Rectal smooth muscle tissue (tissue), 1 donor: ENCODE measurements around the gene C16orf54.
"Not testable (repeated sequence)": the region's sequence is repeated elsewhere in the genome, so short reads cannot be mapped to it uniquely, and the experiment has no call there.

Experiments
- H3K27ac ChIP-seq: one replicate; pipeline ENCODE4 v1.7.0; 2013; ENCODE audit warnings: low read depth, low read length, inconsistent platforms
- H3K27me3 ChIP-seq: one replicate; pipeline ENCODE4 v1.7.0; 2013; ENCODE audit warnings: low read length; ENCODE audit not compliant: control insufficient read depth, insufficient read depth
- H3K36me3 ChIP-seq: one replicate; pipeline ENCODE4 v1.7.0; 2013; ENCODE audit warnings: low read length; ENCODE audit not compliant: control insufficient read depth, insufficient read depth
- H3K4me1 ChIP-seq: one replicate; pipeline ENCODE4 v1.7.0; 2013; ENCODE audit warnings: low read length; ENCODE audit not compliant: control insufficient read depth, insufficient read depth
- H3K4me3 ChIP-seq: one replicate; pipeline ENCODE4 v1.7.0; 2013; ENCODE audit warnings: low read length
- H3K9ac ChIP-seq: one replicate; pipeline ENCODE4 v1.7.0; 2013; ENCODE audit warnings: low read length

C16orf54 gene

DNA sequence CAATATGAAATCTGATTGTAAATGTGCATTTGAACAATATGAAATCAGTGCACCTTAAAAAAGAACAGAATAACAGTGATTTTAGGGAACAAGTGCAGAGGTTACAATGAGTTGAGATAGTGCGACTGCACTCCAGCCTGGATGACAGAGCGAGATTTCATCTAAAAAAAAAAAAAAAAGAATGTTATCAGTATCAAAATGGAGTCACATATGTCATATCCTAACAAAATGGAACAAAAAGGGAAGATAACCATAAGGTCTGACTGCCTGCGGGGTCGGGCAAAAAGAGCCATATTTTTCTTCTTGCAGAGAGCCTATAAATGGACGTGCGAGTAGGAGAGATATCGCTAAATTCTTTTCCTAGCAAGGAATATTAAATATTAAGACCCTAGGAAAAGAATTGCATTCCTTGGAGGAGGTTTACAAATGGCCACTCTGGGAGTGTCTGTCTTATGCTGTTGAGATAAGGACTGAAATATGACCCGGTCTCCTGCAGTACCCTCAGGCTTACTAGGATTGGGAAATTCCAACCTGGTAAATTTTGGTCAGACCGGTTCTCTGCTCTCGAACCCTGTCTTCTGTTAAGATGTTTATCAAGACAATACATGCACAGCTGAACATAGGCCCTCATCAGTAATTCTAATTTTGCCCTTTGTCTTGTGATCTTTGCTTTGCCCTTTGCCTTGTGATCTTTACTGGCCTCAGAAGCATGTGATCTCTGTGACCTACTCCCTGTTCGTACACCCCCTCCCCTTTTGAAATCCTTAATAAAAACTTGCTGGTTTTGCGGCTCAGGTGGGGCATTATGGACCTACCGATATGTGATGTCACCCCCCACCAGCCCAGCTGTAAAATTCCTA lies 37.5 kb upstream of the C16orf54 start:
- not testable (repeated sequence) for H3K27ac ChIP-seq, H3K27me3 ChIP-seq, H3K9ac ChIP-seq, H3K36me3 ChIP-seq, H3K4me3 ChIP-seq, H3K4me1 ChIP-seq

DNA sequence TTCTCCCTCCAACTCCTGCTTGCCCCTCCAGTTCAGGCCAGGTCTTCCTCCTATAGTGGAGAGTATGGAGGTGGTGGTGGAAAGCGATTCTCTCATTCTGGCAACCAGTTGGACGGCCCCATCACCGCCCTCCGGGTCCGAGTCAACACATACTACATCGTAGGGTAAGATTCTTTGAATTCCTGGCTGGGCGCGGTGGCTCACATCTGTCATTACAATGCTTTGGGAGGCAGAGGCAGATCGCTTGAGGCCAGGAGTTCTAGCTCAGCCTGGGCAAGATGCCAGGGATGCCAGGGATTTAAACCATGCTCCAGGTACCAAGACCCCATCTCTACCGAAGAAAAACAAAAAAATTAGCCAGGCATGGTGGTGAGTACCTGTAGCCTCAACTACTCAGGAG lies 33.7 kb upstream of the C16orf54 start:
- no peak overlapping the region for H3K27ac ChIP-seq
- no peaks in the 10 kb centered on the region for H3K27me3 ChIP-seq
- no peaks in the 10 kb centered on the region for H3K4me1 ChIP-seq

DNA sequence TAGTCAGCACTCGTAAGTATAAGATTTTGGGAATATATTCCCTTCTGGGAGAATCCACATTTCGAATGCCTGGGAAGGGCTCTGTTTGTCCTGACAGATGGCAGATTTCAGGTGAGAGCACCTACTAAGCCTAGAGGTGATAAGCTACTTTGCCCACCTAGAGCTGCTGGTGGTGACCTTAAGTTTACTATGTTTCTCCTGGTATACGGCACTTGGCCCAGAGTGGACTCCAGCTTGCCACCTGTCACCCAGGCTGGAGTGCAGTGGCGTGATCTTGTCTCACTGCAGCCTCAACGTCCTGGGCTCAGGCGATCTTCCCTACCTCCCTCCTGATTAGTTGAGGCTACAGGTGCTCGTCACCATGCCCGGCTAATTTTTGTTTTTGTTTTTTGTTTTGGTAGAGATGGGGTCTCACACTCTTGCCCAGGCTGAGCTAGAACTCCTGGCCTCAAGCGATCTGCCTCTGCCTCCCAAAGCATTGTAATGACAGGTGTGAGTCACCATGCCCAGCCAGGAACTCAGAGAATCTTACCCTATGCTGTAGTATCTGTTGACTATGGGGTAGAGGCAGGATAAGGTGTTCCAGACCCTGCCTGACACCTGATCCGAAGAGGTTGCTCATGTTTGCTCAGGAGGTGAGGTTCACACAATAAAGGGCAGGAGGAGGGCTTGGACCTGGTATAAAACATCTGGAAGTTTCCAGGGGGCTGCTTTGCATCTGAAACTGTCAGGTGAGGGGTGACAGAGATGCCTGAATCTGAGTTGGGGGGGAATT lies 32.0 kb upstream of the C16orf54 start, which contains the start of gene ZG16:
Gene ZG16 (plus strand): TSS at position 681 of the 775 bp plus-strand sequence. CDS start 1,011 bp downstream, outside the sequence.
- no peaks in the 10 kb centered on the region for H3K36me3 ChIP-seq
- H3K4me1 ChIP-seq, result no peaks in the 10 kb centered on the region
- no peaks in the 10 kb centered on the region for H3K27me3 ChIP-seq
- H3K27ac ChIP-seq, result no peak within 1 kb of the TSS
- no peak within 1 kb of the TSS for H3K9ac ChIP-seq
- H3K4me3 ChIP-seq, result no peak within 1 kb of the TSS

More for the DNA sequence above, 33.7 kb upstream of the C16orf54 start:
- no peak overlapping the region for H3K4me3 ChIP-seq
- H3K9ac ChIP-seq, result no peak overlapping the region
- no peaks in the 10 kb centered on the region for H3K36me3 ChIP-seq

GRCh38 chr16:29775742-29776408 lies 30.1 kb upstream of the C16orf54 start:
- Histone ChIP-seq H3K36me3 (no peaks in the 10 kb centered on the region), H3K27ac (no peak overlapping the region), H3K27me3 (no peaks in the 10 kb centered on the region), H3K4me3 (no peak overlapping the region), H3K9ac (no peak overlapping the region), H3K4me1 (no peaks in the 10 kb centered on the region)

DNA sequence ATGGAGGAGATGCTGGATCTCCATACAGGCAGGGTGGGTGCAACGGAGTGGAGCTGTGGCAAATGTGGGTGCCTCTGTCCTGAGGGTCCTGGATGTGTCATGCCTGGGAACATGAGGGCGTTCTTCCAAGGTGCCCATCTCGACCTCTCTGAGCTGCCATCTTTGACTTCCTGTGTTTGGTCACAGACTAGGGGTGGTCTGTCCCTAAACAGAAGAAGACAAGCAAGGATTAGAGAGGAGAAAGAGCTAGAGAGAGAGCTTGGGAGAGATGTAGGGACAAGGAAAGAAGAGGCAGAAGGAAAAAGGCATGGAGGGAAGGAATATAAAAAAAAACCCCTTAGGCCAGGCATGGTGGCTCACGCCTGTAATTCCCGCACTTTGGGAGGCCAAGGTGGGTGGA lies 28.9 kb upstream of the C16orf54 start:
- no peaks in the 10 kb centered on the region for H3K27me3 ChIP-seq
- no peak overlapping the region for H3K4me3 ChIP-seq
- no peak overlapping the region for H3K9ac ChIP-seq
- H3K36me3 ChIP-seq, result no peaks in the 10 kb centered on the region
- no peak overlapping the region for H3K27ac ChIP-seq
- H3K4me1 ChIP-seq, result no peaks in the 10 kb centered on the region

GRCh38 chr16:29772330-29772729 lies 26.5 kb upstream of the C16orf54 start:
- H3K4me1 ChIP-seq, H3K4me3 ChIP-seq, H3K36me3 ChIP-seq, H3K9ac ChIP-seq, H3K27me3 ChIP-seq, H3K27ac ChIP-seq: not testable (repeated sequence)

- no peak overlapping the region for H3K4me3 ChIP-seq
- no peak overlapping the region for H3K27ac ChIP-seq
- H3K4me1 ChIP-seq, result no peaks in the 10 kb centered on the region
- no peaks in the 10 kb centered on the region for H3K27me3 ChIP-seq
- no peak overlapping the region for H3K9ac ChIP-seq
- no peaks in the 10 kb centered on the region for H3K36me3 ChIP-seq
Measured at GRCh38 chr16:29770250-29770929, 24.6 kb upstream of the C16orf54 start.

- H3K4me3 ChIP-seq, result no peak overlapping the region
- H3K36me3 ChIP-seq, result no peaks in the 10 kb centered on the region
- no peak overlapping the region for H3K27ac ChIP-seq
- H3K4me1 ChIP-seq, result no peaks in the 10 kb centered on the region
- H3K9ac ChIP-seq, result no peak overlapping the region
- H3K27me3 ChIP-seq, result no peaks in the 10 kb centered on the region
Measured at GRCh38 chr16:29769507-29769906, 23.7 kb upstream of the C16orf54 start.

DNA sequence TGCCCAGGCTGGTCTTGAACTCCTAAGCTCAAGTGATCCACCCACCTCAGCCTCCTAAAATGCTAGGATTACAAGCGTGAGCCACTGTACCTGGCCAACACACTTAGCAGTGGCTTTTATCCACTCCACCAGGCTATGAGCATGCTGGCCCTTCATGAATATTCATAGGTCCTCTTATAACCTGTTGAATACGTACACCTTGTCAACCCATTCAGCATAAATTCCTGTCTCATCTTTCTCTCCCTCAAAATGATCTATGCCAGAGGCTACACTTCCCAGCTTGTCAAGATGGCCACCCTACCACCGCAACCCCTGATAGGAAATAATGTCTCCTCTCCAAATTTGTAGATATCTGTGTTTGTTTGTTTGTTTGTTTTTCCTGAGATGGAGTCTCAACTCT lies 21.3 kb upstream of the C16orf54 start:
- Histone ChIP-seq H3K4me1 (no peaks in the 10 kb centered on the region), H3K36me3 (no peaks in the 10 kb centered on the region), H3K9ac (no peak overlapping the region), H3K4me3 (no peak overlapping the region), H3K27ac (no peak overlapping the region), H3K27me3 (no peaks in the 10 kb centered on the region)

- Histone ChIP-seq H3K4me1 (no peaks in the 10 kb centered on the region), H3K27me3 (no peaks in the 10 kb centered on the region), H3K27ac (no peak overlapping the region), H3K9ac (no peak overlapping the region), H3K36me3 (no peaks in the 10 kb centered on the region), H3K4me3 (no peak overlapping the region)
Measured at GRCh38 chr16:29766571-29766970, 20.8 kb upstream of the C16orf54 start.

DNA sequence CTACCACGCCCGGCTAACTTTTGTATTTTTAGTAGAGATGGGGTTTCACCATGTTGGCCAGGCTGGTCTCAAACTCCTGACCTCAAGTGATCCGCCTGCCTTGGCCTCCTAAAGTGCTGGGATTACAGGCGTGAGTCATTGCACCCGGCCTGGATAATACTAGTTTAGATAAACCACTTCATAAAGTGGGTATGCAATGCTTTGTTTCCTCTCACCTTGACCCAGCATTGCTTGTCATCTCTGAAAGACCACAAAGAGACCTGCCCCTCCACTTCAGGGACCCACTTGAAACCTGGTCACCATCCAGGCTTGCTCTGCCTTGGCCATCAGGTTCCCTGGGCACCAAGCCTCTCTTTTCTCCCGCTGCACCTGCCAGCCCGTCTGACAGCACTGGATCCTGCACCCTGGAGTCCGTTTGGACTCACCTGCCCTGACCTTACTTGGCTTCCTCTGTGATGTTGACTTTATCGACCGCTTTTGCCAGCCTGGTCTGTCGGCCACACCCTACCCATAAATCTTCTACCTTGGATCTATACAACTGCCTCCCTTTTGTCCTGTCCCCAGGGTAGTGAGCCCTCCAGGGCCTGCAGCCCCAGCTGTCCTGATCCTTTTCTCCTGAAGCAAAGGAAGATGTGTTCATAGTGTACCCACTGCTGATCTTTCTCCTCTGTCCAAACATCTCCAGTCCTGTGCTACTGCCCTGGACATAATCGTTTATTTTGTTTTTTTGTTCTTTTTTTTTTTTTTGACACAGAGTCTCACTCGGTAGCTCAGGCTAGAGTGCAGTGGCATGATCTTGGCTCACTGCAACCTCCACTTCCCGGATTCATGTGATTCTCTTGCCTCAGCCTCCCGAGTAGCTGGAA lies 19.6 kb upstream of the C16orf54 start:
- Histone ChIP-seq H3K27me3 (no peaks in the 10 kb centered on the region), H3K27ac (no peak overlapping the region), H3K36me3 (no peaks in the 10 kb centered on the region), H3K4me1 (no peaks in the 10 kb centered on the region), H3K4me3 (no peak overlapping the region), H3K9ac (no peak overlapping the region)
